ENCODE measurements around the gene FGD2. TPM values are rescaled to one million over a fixed set of nuclear protein-coding genes. Genes with fewer than 3 reads are reported as not detected.
A peak's percentile ranks its signal among the peaks of the same experiment; 100 is the strongest.

Gene FGD2, protein sequence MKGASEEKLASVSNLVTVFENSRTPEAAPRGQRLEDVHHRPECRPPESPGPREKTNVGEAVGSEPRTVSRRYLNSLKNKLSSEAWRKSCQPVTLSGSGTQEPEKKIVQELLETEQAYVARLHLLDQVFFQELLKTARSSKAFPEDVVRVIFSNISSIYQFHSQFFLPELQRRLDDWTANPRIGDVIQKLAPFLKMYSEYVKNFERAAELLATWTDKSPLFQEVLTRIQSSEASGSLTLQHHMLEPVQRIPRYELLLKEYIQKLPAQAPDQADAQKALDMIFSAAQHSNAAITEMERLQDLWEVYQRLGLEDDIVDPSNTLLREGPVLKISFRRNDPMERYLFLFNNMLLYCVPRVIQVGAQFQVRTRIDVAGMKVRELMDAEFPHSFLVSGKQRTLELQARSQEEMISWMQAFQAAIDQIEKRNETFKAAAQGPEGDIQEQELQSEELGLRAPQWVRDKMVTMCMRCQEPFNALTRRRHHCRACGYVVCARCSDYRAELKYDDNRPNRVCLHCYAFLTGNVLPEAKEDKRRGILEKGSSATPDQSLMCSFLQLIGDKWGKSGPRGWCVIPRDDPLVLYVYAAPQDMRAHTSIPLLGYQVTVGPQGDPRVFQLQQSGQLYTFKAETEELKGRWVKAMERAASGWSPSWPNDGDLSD
- total RNA-seq = 10 to 100 TPM; 10.1 to 12.1 TPM

DNA sequence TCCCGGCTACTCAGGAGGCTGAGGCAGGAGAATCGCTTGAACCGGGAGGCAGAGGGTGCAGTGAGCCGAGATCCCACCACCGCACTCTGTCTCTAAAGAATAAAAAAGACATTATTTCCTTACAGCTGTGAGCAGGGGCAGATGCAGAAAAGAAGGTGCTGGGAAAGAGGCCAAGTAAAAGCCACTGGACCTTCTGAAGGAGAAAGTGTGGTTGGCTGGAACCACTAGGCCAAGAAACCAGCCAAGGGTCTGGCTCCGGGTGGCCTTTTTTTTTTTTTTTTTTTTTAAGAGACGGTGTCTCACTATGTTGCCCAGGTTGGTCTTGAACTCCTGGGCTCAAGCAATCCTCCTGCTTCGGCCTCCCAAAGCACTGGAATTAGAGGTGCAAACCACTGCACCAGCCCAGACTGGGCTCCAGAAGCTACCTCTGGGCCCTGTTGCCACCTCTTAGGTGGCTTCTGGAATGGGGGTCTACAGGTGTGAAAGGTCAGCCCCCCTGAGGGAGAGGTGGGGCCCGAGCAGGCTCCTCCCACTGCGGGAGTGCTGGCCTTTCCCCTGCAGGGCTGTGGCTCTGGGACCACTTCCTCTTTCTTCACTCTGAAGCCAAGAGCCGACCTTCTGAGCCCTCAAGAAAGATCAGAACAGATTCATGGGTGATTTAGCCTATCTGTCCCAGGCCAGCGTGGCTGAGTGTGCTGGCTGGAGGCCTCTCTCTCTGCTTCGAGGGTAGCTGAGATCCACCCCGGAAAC lies at the start of gene FGD2:
Gene FGD2, plus strand, starts transcription at position 595 of the 750 bp plus-strand sequence. CDS start 163 bp downstream, outside the sequence.
- CTCF ChIA-PET = interaction anchor here (1.7 to 3.5 kb wide), 5 partner anchors 13 to 240 kb away, joined by 5 to 63 read pairs (median 10); partner anchors contain the start of genes C6orf89 and PPIL1
- POLR2A ChIA-PET = interaction anchor here (0.6 to 2.4 kb wide), 3 partner anchors 12 to 20 kb away, joined by 3 to 11 read pairs (median 3); partner anchors contain the start of gene MTCH1
- DNase-seq (no peak), ATAC-seq (peak; percentile 31)
- H3K4me1 Mint-ChIP-seq (ENCODE audit: low read depth) = peaks cover 32% of the 10 kb centered on the region
- H3K27ac Mint-ChIP-seq = peak within 1 kb of the TSS; percentile 71
- peaks cover 4% of the 10 kb centered on the region for H3K36me3 Mint-ChIP-seq (ENCODE audit: low read depth)
- peak within 1 kb of the TSS; percentile 56 for H3K4me3 Mint-ChIP-seq
- H3K9me3 Mint-ChIP-seq (ENCODE audit: insufficient read depth) = no peaks in the 10 kb centered on the region
- H3K27me3 Mint-ChIP-seq (ENCODE audit: low read depth) = peaks cover 3% of the 10 kb centered on the region

DNA sequence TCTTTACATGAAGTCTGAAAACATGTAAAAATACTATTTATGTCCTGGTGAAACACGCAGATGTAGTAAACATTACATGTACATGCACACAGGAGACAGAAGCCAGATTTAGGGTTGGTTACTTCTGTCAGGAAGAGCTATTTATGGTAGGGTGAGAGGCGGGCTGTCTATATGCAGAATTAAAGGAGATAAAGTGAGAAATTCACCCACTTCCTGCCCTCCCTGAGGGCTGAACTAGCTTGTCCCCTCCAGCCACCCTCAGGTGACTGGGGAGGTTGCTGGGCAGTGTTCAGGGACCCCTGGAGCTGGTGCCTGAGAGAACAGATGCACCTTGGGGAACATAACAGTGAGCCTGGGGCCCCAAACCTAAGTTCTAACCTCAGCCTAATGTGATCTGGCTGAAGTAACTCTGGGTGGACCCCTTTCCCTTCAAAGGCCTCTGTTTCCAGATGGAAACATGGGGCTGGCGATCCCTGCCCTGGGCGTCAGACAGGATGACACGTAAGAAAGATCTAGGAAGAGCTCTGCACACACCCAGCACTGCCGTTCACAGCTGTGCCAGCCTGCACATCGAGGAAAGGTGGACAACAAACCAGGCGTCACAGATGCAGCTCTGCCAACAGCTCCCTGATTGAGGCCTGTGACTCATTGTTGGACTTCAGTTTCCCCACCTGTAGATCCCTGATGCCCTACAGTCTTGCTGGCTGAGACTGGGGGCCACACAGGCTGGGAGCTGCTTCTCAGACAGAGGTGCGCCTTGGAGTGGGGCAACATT lies 49.6 kb upstream of the FGD2 start:
- H3K4me1 Mint-ChIP-seq (ENCODE audit: low read depth) = peaks cover 39% of the 10 kb centered on the region
- H3K27me3 Mint-ChIP-seq (ENCODE audit: low read depth) = peaks cover 17% of the 10 kb centered on the region
- ChIA-PET POLR2A (interaction anchor here (1.2 to 1.7 kb wide), 4 partner anchors 8 to 81 kb away, joined by 3 to 7 read pairs (median 4); partner anchors contain the start of genes MTCH1 and PPIL1), CTCF (interaction anchor here (0.7 to 4.9 kb wide), 14 partner anchors 8 to 190 kb away, joined by 3 to 31 read pairs (median 5); partner anchors contain the start of genes C6orf89, MTCH1 and PPIL1)
- DNase-seq (no peak), ATAC-seq (peak; percentile 38)
- H3K36me3 Mint-ChIP-seq (ENCODE audit: low read depth) = no peaks in the 10 kb centered on the region
- H3K9me3 Mint-ChIP-seq (ENCODE audit: insufficient read depth) = no peaks in the 10 kb centered on the region
- no peak overlapping the region for H3K4me3 Mint-ChIP-seq
- no peak overlapping the region for H3K27ac Mint-ChIP-seq

DNA sequence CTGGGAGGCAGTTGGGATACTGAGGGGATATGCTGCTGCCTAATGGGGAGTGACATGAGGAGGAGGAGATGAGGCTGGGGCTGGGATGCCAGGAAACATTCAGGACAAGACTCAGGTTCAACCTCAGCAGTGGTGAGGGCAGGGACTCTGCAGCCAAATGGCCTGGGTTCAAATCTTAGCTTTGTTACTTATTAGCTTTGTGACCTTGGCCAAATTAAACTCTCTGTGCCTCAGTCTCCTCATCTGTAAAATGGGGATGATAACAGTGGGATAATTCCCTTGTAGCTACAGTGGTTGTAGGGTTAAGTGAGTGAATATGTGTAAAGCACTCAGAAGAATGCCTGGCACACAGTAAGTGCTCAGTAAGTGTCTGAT lies 49.0 kb upstream of the FGD2 start:
- DNase-seq (no peak), ATAC-seq (no peak)
- Mint-ChIP-seq H3K36me3 (ENCODE audit: low read depth) (no peaks in the 10 kb centered on the region), H3K4me1 (ENCODE audit: low read depth) (peaks cover 39% of the 10 kb centered on the region), H3K4me3 (no peak overlapping the region), H3K27ac (no peak overlapping the region), H3K9me3 (ENCODE audit: insufficient read depth) (no peaks in the 10 kb centered on the region), H3K27me3 (ENCODE audit: low read depth) (peaks cover 15% of the 10 kb centered on the region)
- CTCF ChIA-PET = interaction anchor here (0.7 to 4.9 kb wide), 13 partner anchors 9 to 254 kb away, joined by 3 to 31 read pairs (median 5); partner anchors contain the start of genes C6orf89, MTCH1 and PPIL1
- POLR2A ChIA-PET = interaction anchor here (1.2 to 1.5 kb wide), 3 partner anchors 9 to 82 kb away, joined by 3 to 4 read pairs (median 3); partner anchors contain the start of gene PPIL1

DNA sequence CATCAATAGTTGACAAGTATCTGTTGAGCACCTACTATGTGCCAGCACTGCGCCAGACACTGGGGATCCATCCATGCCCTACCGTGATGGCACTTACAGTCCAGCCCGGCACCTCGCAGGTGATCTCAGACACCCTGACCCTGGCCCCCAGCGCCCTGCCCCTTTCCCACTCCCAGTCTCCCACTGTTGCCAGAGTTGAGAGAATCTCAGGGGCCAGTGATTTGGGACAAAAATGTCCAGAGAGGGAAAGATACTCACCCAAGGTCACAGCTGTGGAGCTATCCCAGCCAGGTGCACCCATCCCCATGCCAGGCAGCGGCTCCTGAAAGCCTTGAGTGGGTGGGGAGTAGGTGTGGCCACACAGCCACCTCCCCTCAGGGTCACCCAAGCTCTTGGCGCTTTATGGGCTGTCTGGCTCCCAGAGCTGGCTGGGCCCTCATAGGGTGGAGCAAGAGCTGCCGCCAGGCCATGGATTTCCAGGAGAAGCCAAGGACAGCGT lies 47.6 kb upstream of the FGD2 start:
- no peak overlapping the region for H3K4me3 Mint-ChIP-seq
- peaks cover 46% of the 10 kb centered on the region for H3K4me1 Mint-ChIP-seq (ENCODE audit: low read depth)
- peaks cover 13% of the 10 kb centered on the region for H3K27me3 Mint-ChIP-seq (ENCODE audit: low read depth)
- ChIA-PET POLR2A (no interaction called here), CTCF (interaction anchor here (4.9 kb wide), 1 partner anchor 60 kb away, joined by 31 read pairs; no protein-coding TSS in a partner anchor)
- ATAC-seq (no peak), DNase-seq (no peak)
- H3K27ac Mint-ChIP-seq = no peak overlapping the region
- H3K36me3 Mint-ChIP-seq (ENCODE audit: low read depth) = no peaks in the 10 kb centered on the region
- H3K9me3 Mint-ChIP-seq (ENCODE audit: insufficient read depth) = no peaks in the 10 kb centered on the region

DNA sequence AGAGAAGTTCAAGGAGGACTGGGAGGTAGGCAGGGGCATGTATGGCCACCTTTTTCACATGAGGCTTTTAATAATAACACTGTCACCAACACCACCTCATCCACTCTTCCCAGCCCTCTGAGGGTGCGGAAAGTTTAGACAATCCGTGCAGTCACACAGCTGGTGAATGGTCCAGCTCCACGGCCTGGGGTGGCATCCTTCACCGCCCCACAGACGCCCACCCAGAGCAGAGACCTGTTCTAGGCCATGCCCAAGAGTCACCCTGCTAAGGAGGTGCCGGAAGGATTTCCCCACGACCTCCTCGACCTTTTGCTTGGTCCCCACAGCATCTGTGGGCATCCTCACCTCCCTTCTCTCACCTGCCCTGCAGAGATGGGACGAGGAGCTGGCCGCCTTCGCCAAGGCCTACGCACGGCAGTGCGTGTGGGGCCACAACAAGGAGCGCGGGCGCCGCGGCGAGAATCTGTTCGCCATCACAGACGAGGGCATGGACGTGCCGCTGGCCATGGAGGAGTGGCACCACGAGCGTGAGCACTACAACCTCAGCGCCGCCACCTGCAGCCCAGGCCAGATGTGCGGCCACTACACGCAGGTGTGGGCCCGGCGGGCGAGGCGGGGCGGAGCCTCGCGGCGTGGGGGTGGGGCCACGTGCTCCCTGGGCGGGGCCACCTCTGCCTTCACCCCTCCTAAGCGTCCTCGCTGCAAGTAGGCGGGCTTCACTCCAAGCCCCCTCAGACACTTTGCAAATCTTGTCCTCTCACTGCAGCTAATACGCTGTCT lies 46.5 kb upstream of the FGD2 start:
- Mint-ChIP-seq H3K4me1 (ENCODE audit: low read depth) (peaks cover 49% of the 10 kb centered on the region), H3K9me3 (ENCODE audit: insufficient read depth) (no peaks in the 10 kb centered on the region), H3K27me3 (ENCODE audit: low read depth) (peaks cover 11% of the 10 kb centered on the region), H3K36me3 (ENCODE audit: low read depth) (no peaks in the 10 kb centered on the region), H3K27ac (no peak overlapping the region), H3K4me3 (no peak overlapping the region)
- ChIA-PET POLR2A (no interaction called here), CTCF (no interaction called here)
- ATAC-seq (no peak), DNase-seq (no peak)

DNA sequence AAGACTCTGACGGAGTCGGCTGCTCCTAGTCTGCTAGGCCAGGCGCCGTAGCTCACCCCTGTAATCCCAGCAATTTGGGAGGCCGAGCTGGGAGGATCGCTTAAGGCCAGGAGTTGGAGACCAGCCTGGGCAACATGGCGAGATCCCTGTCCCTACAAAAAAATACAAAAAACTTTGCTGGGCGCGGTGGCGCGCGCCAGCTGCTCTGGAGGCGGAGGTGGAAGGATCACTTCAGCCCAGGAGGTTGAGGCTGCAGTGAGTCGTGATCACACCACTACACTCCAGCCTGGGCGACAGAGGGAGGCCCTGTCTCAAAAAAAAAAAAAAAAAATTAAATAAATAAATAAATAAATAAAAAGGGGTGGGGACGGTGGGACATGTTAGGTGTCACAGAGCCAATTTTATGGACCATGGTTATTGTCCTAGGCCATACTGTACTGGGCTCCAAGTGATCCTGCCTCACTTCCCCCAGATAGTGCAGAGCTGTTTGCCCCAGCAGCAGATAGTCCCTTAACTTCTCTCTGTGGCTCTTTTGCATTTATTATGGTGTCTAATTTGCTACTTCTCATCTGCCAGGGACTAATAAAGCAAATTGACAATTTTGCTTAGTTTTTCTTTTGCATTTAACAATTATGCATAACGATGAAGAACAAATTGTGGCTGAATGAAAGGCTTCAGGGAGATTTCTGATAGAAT lies 45.8 kb upstream of the FGD2 start:
- ATAC-seq (no peak), DNase-seq (no peak)
- Mint-ChIP-seq H3K27me3 (ENCODE audit: low read depth) (peaks cover 11% of the 10 kb centered on the region), H3K36me3 (ENCODE audit: low read depth) (no peaks in the 10 kb centered on the region), H3K27ac (no peak overlapping the region), H3K4me3 (no peak overlapping the region), H3K4me1 (ENCODE audit: low read depth) (peaks cover 49% of the 10 kb centered on the region), H3K9me3 (ENCODE audit: insufficient read depth) (no peaks in the 10 kb centered on the region)
- CTCF ChIA-PET = no interaction called here
- POLR2A ChIA-PET = no interaction called here

DNA sequence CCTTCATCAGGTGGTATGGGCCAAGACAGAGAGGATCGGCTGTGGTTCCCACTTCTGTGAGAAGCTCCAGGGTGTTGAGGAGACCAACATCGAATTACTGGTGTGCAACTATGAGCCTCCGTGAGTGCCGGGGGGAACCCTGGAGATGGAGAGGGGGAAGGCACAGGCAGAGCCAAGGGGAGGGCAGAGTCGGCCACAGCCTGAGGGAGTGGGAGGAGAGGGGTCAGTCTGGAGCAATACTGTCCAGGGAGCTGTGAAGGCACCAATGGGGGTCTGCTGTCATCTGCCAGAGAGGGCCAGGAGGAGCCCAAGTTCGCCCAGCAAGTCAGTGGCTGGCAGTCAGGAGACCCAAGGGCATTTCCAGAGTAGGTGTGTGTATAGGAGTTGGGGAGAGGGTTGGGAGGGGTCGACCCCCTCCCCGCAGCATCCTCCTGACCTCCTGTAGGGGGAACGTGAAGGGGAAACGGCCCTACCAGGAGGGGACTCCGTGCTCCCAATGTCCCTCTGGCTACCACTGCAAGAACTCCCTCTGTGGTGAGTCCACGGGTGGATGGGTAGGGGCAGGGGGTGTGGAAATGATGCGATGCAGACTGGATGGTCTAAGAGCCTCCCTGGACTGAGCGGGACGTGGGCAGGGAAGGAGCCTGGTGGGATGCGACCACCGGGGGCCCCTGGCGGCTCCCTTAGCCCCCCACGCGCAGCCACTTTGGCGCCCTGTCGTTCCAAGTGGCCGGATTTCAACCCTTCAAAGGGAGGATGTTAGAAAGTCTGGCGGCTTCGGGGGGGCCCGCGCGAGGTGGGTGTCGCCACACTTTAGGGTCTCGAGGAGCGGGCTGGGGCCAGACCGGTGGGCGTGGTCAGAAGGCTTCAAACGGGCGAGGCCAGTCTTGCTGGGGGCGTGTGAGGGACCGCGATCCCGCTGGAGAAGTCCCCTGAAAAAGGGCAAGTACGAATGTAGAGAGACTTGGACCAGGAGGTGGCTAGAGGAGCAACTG lies 43.7 kb upstream of the FGD2 start:
- Mint-ChIP-seq H3K4me1 (ENCODE audit: low read depth) (peaks cover 41% of the 10 kb centered on the region), H3K27ac (no peak overlapping the region), H3K9me3 (ENCODE audit: insufficient read depth) (no peaks in the 10 kb centered on the region), H3K27me3 (ENCODE audit: low read depth) (peaks cover 5% of the 10 kb centered on the region), H3K4me3 (no peak overlapping the region), H3K36me3 (ENCODE audit: low read depth) (peaks cover 4% of the 10 kb centered on the region)
- ATAC-seq (no peak), DNase-seq (no peak)
- POLR2A ChIA-PET = no interaction called here
- CTCF ChIA-PET = interaction anchor here (1.1 kb wide), 1 partner anchor 56 kb away, joined by 5 read pairs; no protein-coding TSS in a partner anchor

DNA sequence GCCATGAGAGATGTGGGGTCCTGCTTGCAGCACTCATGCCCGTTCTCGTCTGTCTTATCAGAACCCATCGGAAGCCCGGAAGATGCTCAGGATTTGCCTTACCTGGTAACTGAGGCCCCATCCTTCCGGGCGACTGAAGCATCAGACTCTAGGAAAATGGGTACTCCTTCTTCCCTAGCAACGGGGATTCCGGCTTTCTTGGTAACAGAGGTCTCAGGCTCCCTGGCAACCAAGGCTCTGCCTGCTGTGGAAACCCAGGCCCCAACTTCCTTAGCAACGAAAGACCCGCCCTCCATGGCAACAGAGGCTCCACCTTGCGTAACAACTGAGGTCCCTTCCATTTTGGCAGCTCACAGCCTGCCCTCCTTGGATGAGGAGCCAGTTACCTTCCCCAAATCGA lies 42.6 kb upstream of the FGD2 start:
- ATAC-seq (peak; percentile 66), DNase-seq (peak; percentile 87)
- Mint-ChIP-seq H3K4me1 (ENCODE audit: low read depth) (peaks cover 40% of the 10 kb centered on the region), H3K27me3 (ENCODE audit: low read depth) (no peaks in the 10 kb centered on the region), H3K4me3 (peak overlapping the region; percentile 19), H3K36me3 (ENCODE audit: low read depth) (peaks cover 12% of the 10 kb centered on the region), H3K27ac (peak overlapping the region; percentile 81), H3K9me3 (ENCODE audit: insufficient read depth) (no peaks in the 10 kb centered on the region)
- POLR2A ChIA-PET = interaction anchor here (0.6 to 2.2 kb wide), 3 partner anchors 23 to 88 kb away, joined by 3 to 5 read pairs (median 5); partner anchors contain the start of genes C6orf89, MTCH1 and PPIL1
- CTCF ChIA-PET = interaction anchor here (0.7 to 1.5 kb wide), 4 partner anchors 23 to 664 kb away, joined by 3 to 5 read pairs (median 3); partner anchors contain the start of gene MTCH1
